Ishikawa (cell line): ENCODE results near the gene LRP1.
A peak's percentile ranks its signal among the peaks of the same experiment; 100 is the strongest.

Experiments
- CEBPB ChIP-seq: IDR thresholded peaks from 2 replicates; pipeline ENCODE4 v1.6.1; 2012
- CREB1 ChIP-seq: IDR thresholded peaks from 2 replicates; pipeline ENCODE4 v1.6.1; 2012; ENCODE audit warnings: low read depth
- EGR1 ChIP-seq: IDR thresholded peaks from 2 replicates; pipeline ENCODE4 v1.6.1; 2012
- EP300 ChIP-seq: IDR thresholded peaks from 2 replicates; pipeline ENCODE4 v1.6.1; 2012; ENCODE audit warnings: borderline replicate concordance
- FOXM1 ChIP-seq: IDR thresholded peaks from 2 replicates; pipeline ENCODE4 v1.6.1; 2012; ENCODE audit warnings: low read depth, borderline replicate concordance
- NFIC ChIP-seq: IDR thresholded peaks from 2 replicates; pipeline ENCODE4 v1.6.1; 2012
- RAD21 ChIP-seq: IDR thresholded peaks from 2 replicates; pipeline ENCODE4 v1.6.1; 2012; ENCODE audit warnings: low read depth
- REST ChIP-seq: IDR thresholded peaks from 2 replicates; pipeline ENCODE4 v1.6.1; 2012; ENCODE audit warnings: low read depth, mild to moderate bottlenecking
- TAF1 ChIP-seq: IDR thresholded peaks from 2 replicates; pipeline ENCODE4 v1.6.1; 2012; ENCODE audit warnings: low read depth, mild to moderate bottlenecking
- TCF12 ChIP-seq: IDR thresholded peaks from 2 replicates; pipeline ENCODE4 v1.6.1; 2012; ENCODE audit warnings: low read depth
- TEAD4 ChIP-seq: IDR thresholded peaks from 2 replicates; pipeline ENCODE4 v1.6.1; 2012
- YY1 ChIP-seq: IDR thresholded peaks from 2 replicates; pipeline ENCODE4 v1.6.1; 2012; ENCODE audit warnings: low read depth
- ZBTB7A ChIP-seq: IDR thresholded peaks from 2 replicates; pipeline ENCODE4 v1.6.1; 2012; ENCODE audit warnings: low read depth
- TF ChIP-seq, protein P1 (sequence below): IDR thresholded peaks from 2 replicates; pipeline ENCODE4 v1.6.1; 2012
- TF ChIP-seq, protein P2 (sequence below): IDR thresholded peaks from 2 replicates; pipeline ENCODE4 v1.6.1; 2012

Gene LRP1

DNA sequence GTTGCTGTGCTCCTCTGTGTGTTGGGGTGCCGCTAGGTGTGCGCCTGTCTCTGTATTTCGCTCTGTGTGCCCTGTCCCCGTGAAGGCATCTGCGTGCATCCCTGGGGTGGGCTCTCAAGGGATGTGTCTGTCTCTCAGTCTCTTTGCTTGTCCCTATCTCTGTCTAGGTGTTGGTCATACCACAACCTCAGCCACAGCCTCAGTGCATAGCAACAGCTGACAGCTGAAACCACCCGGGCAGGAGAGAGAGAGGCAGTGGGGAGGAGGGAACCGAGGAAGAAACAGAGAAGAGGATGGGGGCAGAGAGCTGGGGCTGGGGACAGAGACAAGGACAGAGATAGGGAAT is 87.4 kb downstream of the LRP1 start:
- TF ChIP-seq CREB1 = no peak
- TF ChIP-seq, protein P1, sequence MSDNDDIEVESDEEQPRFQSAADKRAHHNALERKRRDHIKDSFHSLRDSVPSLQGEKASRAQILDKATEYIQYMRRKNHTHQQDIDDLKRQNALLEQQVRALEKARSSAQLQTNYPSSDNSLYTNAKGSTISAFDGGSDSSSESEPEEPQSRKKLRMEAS = no peak
- TF ChIP-seq RAD21 = no peak
- TF ChIP-seq EGR1 = no peak
- no peak for TF ChIP-seq FOXM1
- TF ChIP-seq YY1 = no peak
- no peak for TF ChIP-seq TEAD4
- TF ChIP-seq TAF1 = no peak
- no peak for TF ChIP-seq EP300
- TF ChIP-seq CEBPB = no peak
- TF ChIP-seq ZBTB7A = no peak
- no peak for TF ChIP-seq TCF12

DNA sequence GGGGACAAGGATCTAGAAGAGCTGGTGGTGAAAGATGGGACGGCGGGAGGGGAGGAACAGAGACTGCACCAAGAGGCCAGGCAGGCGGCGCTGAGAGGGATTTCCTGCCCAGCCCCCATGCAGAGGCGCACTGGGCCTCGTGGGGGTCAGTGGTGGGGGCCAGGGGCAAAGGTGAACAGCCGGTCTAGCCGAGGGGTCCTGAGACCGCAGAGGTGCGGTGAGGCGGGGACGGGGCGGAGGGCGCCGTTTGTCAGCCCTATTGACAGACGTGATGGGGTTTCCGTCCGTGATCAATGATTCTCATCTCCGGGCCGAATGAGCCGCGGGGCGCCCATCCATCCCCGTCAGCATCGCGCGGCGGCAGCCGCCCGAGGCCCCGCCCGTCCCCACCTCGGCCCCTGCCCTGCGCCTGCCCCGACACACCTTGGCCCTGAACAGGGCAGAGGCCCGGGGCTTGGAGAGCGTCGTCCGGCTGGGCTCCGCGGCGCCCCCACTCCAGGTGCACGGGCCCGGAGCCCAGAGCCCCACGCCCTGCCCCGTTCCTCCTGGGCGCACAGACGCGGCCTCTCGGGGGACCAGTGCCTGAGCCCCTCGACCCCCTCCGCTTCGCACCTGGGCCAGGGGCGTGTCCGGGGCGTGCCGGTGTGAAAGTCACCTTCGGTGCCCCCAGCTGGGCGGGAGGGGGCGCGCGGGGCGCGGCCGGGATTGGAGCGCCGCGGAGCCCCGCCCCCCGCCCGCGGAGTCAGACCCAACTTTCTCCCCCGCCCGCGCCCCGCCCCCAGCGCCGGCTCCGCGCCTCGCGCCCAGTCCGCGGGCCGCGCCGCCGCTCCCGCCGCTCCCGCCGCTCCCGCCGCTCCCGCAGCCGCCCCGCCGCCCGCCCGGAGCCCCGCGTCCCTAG is 88.0 kb downstream of the LRP1 start, which contains the start of gene NXPH4:
Gene NXPH4, plus strand, starts transcription at position 781 of the 898 bp plus-strand sequence. CDS start 176 bp downstream, outside the sequence.
- no peak for TF ChIP-seq TEAD4
- TF ChIP-seq EGR1 = peak; percentile 7; the same call in 1 of the 2 replicates
- TF ChIP-seq, protein P1 = peak; percentile 90
- TF ChIP-seq ZBTB7A = peak; percentile 94
- TF ChIP-seq, protein P2, sequence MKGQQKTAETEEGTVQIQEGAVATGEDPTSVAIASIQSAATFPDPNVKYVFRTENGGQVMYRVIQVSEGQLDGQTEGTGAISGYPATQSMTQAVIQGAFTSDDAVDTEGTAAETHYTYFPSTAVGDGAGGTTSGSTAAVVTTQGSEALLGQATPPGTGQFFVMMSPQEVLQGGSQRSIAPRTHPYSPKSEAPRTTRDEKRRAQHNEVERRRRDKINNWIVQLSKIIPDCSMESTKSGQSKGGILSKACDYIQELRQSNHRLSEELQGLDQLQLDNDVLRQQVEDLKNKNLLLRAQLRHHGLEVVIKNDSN = no peak

GRCh38 chr12:57216921-57217879 is 88.9 kb downstream of the LRP1 start:
- TF ChIP-seq EGR1 = 0 out of 2 replicates have a peak, but pooled peaks have one; percentile 17
- no peak for TF ChIP-seq TEAD4

- TF ChIP-seq ZBTB7A = peak; percentile 51; the same call in 1 of the 2 replicates
- no peak for TF ChIP-seq REST
- no peak for TF ChIP-seq EP300
These were observed 90.0 kb downstream of the LRP1 start for GRCh38 chr12:57218030-57218853.

DNA sequence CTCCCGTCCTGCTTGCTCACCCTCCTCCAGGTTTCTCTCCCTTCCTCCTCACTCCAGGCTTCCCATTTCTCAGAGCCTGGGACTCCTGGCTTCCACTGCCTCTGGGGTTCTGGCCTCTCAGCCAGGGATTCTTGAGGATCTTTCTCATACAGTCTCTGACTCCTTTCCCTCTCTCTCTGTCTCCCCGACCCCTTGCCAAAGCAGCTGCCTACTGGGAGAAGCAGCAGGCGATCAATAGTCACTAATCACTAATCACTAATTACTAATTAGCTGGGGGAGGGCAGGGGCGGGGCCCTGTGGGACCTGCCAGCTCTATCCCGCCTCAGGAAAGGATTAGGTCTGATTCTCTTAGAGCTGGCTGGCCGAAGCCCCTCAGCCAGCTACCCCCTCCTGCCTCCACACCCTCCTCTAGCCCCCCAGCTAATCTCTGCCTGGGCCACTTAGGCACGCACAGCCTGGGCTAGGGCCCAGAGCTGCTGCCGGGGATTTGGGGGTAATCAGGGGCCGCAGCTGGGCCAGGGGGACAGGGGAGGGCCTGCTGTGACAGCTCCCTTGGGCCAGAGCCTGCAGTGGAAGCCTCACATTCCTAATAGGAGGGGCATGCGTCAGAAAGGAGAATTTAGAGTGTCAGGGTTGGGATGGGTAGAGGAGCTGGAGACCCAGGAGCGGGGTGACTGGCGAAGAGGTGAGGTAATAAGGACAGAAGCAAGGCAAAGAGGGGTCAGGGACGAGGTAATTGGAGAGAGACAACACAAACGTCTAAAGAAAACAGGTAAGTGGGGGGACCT is 91.1 kb downstream of the LRP1 start:
- no peak for TF ChIP-seq REST
- TF ChIP-seq TCF12 = no peak
- TF ChIP-seq NFIC = no peak
- TF ChIP-seq CREB1 = no peak
- no peak for TF ChIP-seq TAF1
- TF ChIP-seq EP300 = no peak
- no peak for TF ChIP-seq ZBTB7A
- TF ChIP-seq YY1 = no peak
- no peak for TF ChIP-seq TEAD4
- TF ChIP-seq, protein P1 = no peak
- no peak for TF ChIP-seq RAD21
